GM18508 (cell line): ENCODE data around the gene TRPM6.

Source experiments
- ATAC-seq: cut with Tn5 transposase; IDR thresholded peaks from one replicate; pipeline ENCODE4 v1.9.1; 2021; ENCODE audit warnings: moderate number of reproducible peaks; ENCODE audit not compliant: insufficient read depth, unreplicated experiment

The TRPM6 gene

GRCh38 chr9:74724317-74724716 lies 163.4 kb downstream of the TRPM6 start:
- ATAC-seq, result no peak

GRCh38 chr9:74721696-74722660 lies 165.7 kb downstream of the TRPM6 start:
- ATAC-seq, result no peak

- ATAC-seq, result no peak
Measured at GRCh38 chr9:74719306-74719705, 168.4 kb downstream of the TRPM6 start.

- ATAC-seq, result no peak
Measured at GRCh38 chr9:74718709-74719108, 169.0 kb downstream of the TRPM6 start.

GRCh38 chr9:74711341-74711740 lies 176.4 kb downstream of the TRPM6 start:
- no peak for ATAC-seq

- ATAC-seq, result no peak
Measured at GRCh38 chr9:74697535-74697934, 190.2 kb downstream of the TRPM6 start.

GRCh38 chr9:74696520-74696919 lies 191.2 kb downstream of the TRPM6 start:
- no peak for ATAC-seq

GRCh38 chr9:74691058-74691457 lies 196.7 kb downstream of the TRPM6 start:
- no peak for ATAC-seq

GRCh38 chr9:74683322-74683721 lies 204.4 kb downstream of the TRPM6 start:
- ATAC-seq, result no peak

- no peak for ATAC-seq
Measured at GRCh38 chr9:74681906-74682305, 205.8 kb downstream of the TRPM6 start.

GRCh38 chr9:74674077-74674476 lies 213.6 kb downstream of the TRPM6 start:
- no peak for ATAC-seq
